Naive thymus-derived CD4-positive, alpha-beta T cell (primary cell): ENCODE measurements around the gene SCYGR6. TPM values are rescaled to one million over a fixed set of nuclear protein-coding genes. Genes with fewer than 3 reads are reported as not detected.

Experiments
- ATAC-seq: fragments of 150-1000 bp; cut with Tn5 transposase; 2 replicates; pipeline ENCODE4 v1.10.0; 2021; ENCODE audit warnings: mild to moderate bottlenecking, moderate library complexity
- CTCF ChIA-PET: fragments of 350-600 bp; sonication (Branson Sonifier 250); formaldehyde crosslinking; loops from one replicate; lab custom pipeline; 2021; ENCODE audit warnings: antibody characterized with exemption; lab: Charles Lee
- POLR2A ChIA-PET: fragments of 350-600 bp; sonication (Branson Sonifier 250); formaldehyde crosslinking; loops from one replicate; lab custom pipeline; 2021; ENCODE audit warnings: antibody characterized with exemption, inconsistent platforms; lab: Charles Lee
- DNase-seq, 9 donors: peaks; one replicate each; pipeline versions ENCODE4 v3.0.0 to v3.0.0-alpha.2; 2020 to 2022; ENCODE audit warnings: mixed read lengths in 1 of 9
- H3K27ac ChIP-seq: one replicate; pipeline ENCODE4 v1.7.0; 2013; ENCODE audit warnings: mild to moderate bottlenecking, low read depth, low read length, moderate library complexity
- H3K27me3 ChIP-seq, 2 donors: one replicate each; pipeline ENCODE4 v1.7.0; 2013; ENCODE audit warnings: low read length in 2 of 2, mild to moderate bottlenecking in 2 of 2, moderate library complexity in 2 of 2; ENCODE audit not compliant: control insufficient read depth in 2 of 2, insufficient read depth in 2 of 2
- H3K36me3 ChIP-seq, 3 experiments: 1 replicate in 2 of 3; 2 replicates in 1 of 3; pipeline ENCODE4 v1.7.0; 2013; ENCODE audit warnings: low read length in 3 of 3, mild to moderate bottlenecking in 3 of 3, moderate library complexity in 1 of 3; ENCODE audit not compliant: insufficient read depth in 3 of 3, control insufficient read depth in 2 of 3
- H3K4me1 ChIP-seq, 2 donors: one replicate each; pipeline ENCODE4 v1.7.0; 2013; ENCODE audit warnings: low read length in 2 of 2, mild to moderate bottlenecking in 2 of 2, moderate library complexity in 1 of 2; ENCODE audit not compliant: control insufficient read depth in 2 of 2, insufficient read depth in 2 of 2
- H3K4me3 ChIP-seq: 2 replicates; pipeline ENCODE4 v1.7.0; 2013; ENCODE audit warnings: mild to moderate bottlenecking, low read length
- H3K9me3 ChIP-seq, 3 experiments: 1 replicate in 2 of 3; 2 replicates in 1 of 3; pipeline ENCODE4 v1.7.0; 2013; ENCODE audit warnings: low read length in 3 of 3; ENCODE audit not compliant: control insufficient read depth in 2 of 3
- H3K27ac Mint-ChIP-seq, 9 donors: one replicate each; pipeline ENCODE4 v1.8.0; 2020 to 2022; ENCODE audit warnings: mixed read lengths in 9 of 9, mild to moderate bottlenecking in 8 of 9, moderate library complexity in 5 of 9, inconsistent platforms in 2 of 9
- H3K27me3 Mint-ChIP-seq, 5 donors: one replicate each; pipeline ENCODE4 v1.8.0; 2021 to 2022; ENCODE audit warnings: mixed read lengths in 5 of 5, mild to moderate bottlenecking in 1 of 5
- H3K36me3 Mint-ChIP-seq, 5 donors: one replicate each; pipeline ENCODE4 v1.8.0; 2020 to 2022; ENCODE audit warnings: mixed read lengths in 5 of 5, mild to moderate bottlenecking in 3 of 5, inconsistent platforms in 1 of 5
- H3K4me1 Mint-ChIP-seq, 7 donors: one replicate each; pipeline ENCODE4 v1.8.0; 2020 to 2022; ENCODE audit warnings: mixed read lengths in 7 of 7, mild to moderate bottlenecking in 3 of 7, inconsistent platforms in 1 of 7
- H3K4me3 Mint-ChIP-seq, 10 donors: one replicate each; pipeline ENCODE4 v1.8.0; 2020 to 2022; ENCODE audit warnings: mild to moderate bottlenecking in 10 of 10, mixed read lengths in 10 of 10, moderate library complexity in 6 of 10, inconsistent platforms in 2 of 10
- H3K9me3 Mint-ChIP-seq, 11 donors: one replicate each; pipeline ENCODE4 v1.8.0; 2020 to 2022; ENCODE audit warnings: mixed read lengths in 11 of 11, mild to moderate bottlenecking in 4 of 11, inconsistent platforms in 1 of 11, moderate library complexity in 1 of 11
- intact Hi-C, 2 donors: fragments of 100-400 bp; cut with micrococcal nuclease; formaldehyde crosslinking; loops; one replicate each; pipeline ENCODE4 v1.15.1; 2023
- polyA plus RNA-seq, 2 donors: library from polyadenylated mRNA; unstranded; fragments of 300-500 nt; fragmentation: Illumina TruSeq; gene quantifications; one replicate each; pipeline ENCODE4 v1.2.3, GENCODE V29; 2021
- total RNA-seq, 6 experiments: library from RNA in 5 of 6; stranded (reverse) in 5 of 6; gene quantifications; 1 replicate in 5 of 6; 2 replicates in 1 of 6; pipeline ENCODE4 v1.2.3 and lab custom pipeline; 2021 to 2026

The SCYGR6 gene
- total RNA-seq, result not detected
- polyA plus RNA-seq, result not detected
- total RNA-seq (lab: John Stamatoyannopoulos, UW), result not detected

- Mint-ChIP-seq H3K9me3 (peaks cover 0 to 2% (median 0%) of the 10 kb centered on the region in 11 donors), H3K4me1 (peaks cover 0 to 2% (median 0%) of the 10 kb centered on the region in 7 donors), H3K27ac (peak within 1 kb of the TSS in 1 of 9 donors; percentile 74), H3K4me3 (no peak within 1 kb of the TSS), H3K36me3 (no peaks in the 10 kb centered on the region), H3K27me3 (peaks cover 0 to 40% (median 29%) of the 10 kb centered on the region in 5 donors)
- Histone ChIP-seq H3K36me3 (no peaks in the 10 kb centered on the region), H3K4me1 (no peaks in the 10 kb centered on the region), H3K4me3 (no peak within 1 kb of the TSS), H3K27me3 (no peaks in the 10 kb centered on the region), H3K9me3 (no peaks in the 10 kb centered on the region), H3K27ac (no peak within 1 kb of the TSS)
- no peak for ATAC-seq
- intact Hi-C loops, result no loop called here
- no peak for DNase-seq
- ChIA-PET CTCF (no interaction called here), POLR2A (no interaction called here)
These were observed at the start of gene SCYGR6 for GRCh38 chr2:227724394-227725039. Gene SCYGR6, minus strand, starts transcription at chr2:227724757. Its CDS starts 0 bp downstream, at chr2:227724757.

GRCh38 chr2:227774011-227774624, 49.6 kb upstream of the SCYGR6 start:
- H3K27me3 Mint-ChIP-seq, result peaks cover 0 to 7% (median 0%) of the 10 kb centered on the region in 5 donors
- CTCF ChIA-PET, result no interaction called here
- POLR2A ChIA-PET, result no interaction called here

GRCh38 chr2:227772932-227773331, 48.4 kb upstream of the SCYGR6 start:
- ChIA-PET POLR2A (no interaction called here), CTCF (no interaction called here)
- no peak overlapping the region for H3K27ac ChIP-seq
- no peaks in the 10 kb centered on the region for H3K4me1 ChIP-seq
- Mint-ChIP-seq H3K4me1 (peaks cover 0 to 1% (median 0%) of the 10 kb centered on the region in 7 donors), H3K9me3 (no peaks in the 10 kb centered on the region), H3K36me3 (no peaks in the 10 kb centered on the region), H3K27ac (no peak overlapping the region), H3K27me3 (no peaks in the 10 kb centered on the region), H3K4me3 (no peak overlapping the region)
- intact Hi-C loops, result no loop called here
- ATAC-seq, result no peak
- no peaks in the 10 kb centered on the region for H3K36me3 ChIP-seq
- H3K27me3 ChIP-seq, result no peaks in the 10 kb centered on the region
- no peak overlapping the region for H3K4me3 ChIP-seq
- H3K9me3 ChIP-seq, result no peaks in the 10 kb centered on the region
- DNase-seq, result no peak

More at GRCh38 chr2:227774011-227774624, 49.6 kb upstream of the SCYGR6 start:
- ATAC-seq, result no peak
- intact Hi-C loops, result no loop called here
- Mint-ChIP-seq H3K36me3 (no peaks in the 10 kb centered on the region), H3K4me3 (no peak overlapping the region), H3K9me3 (no peaks in the 10 kb centered on the region), H3K27ac (no peak overlapping the region), H3K4me1 (peaks cover 0 to 1% (median 0%) of the 10 kb centered on the region in 7 donors)
- DNase-seq, result no peak
- H3K27me3 ChIP-seq, result no peaks in the 10 kb centered on the region
- no peaks in the 10 kb centered on the region for H3K36me3 ChIP-seq
- H3K4me3 ChIP-seq, result no peak overlapping the region
- H3K27ac ChIP-seq, result no peak overlapping the region
- no peaks in the 10 kb centered on the region for H3K9me3 ChIP-seq
- H3K4me1 ChIP-seq, result no peaks in the 10 kb centered on the region

- no peaks in the 10 kb centered on the region for H3K4me1 ChIP-seq
- Mint-ChIP-seq H3K36me3 (no peaks in the 10 kb centered on the region), H3K9me3 (no peaks in the 10 kb centered on the region), H3K27me3 (no peaks in the 10 kb centered on the region), H3K4me1 (peaks cover 0 to 1% (median 0%) of the 10 kb centered on the region in 7 donors), H3K27ac (no peak overlapping the region), H3K4me3 (no peak overlapping the region)
- POLR2A ChIA-PET, result no interaction called here
- no peaks in the 10 kb centered on the region for H3K9me3 ChIP-seq
- DNase-seq, result no peak
- intact Hi-C loops, result no loop called here
- H3K4me3 ChIP-seq, result no peak overlapping the region
- no peak overlapping the region for H3K27ac ChIP-seq
- ATAC-seq, result no peak
- no peaks in the 10 kb centered on the region for H3K27me3 ChIP-seq
- H3K36me3 ChIP-seq, result no peaks in the 10 kb centered on the region
- CTCF ChIA-PET, result no interaction called here
These were observed 47.7 kb upstream of the SCYGR6 start for GRCh38 chr2:227772197-227772661.

- H3K9me3 ChIP-seq, result no peaks in the 10 kb centered on the region
- H3K4me3 Mint-ChIP-seq, result no peak overlapping the region
- no peak for DNase-seq
- H3K9me3 Mint-ChIP-seq, result no peaks in the 10 kb centered on the region
- intact Hi-C loops, result loop anchor here (2.0 to 5.0 kb wide), 5 partner anchors 287 to 1881 kb away; partner anchors contain the start of gene AGFG1 (in 1 of the 2)
- ChIA-PET CTCF (no interaction called here), POLR2A (no interaction called here)
- peaks cover 0 to 3% (median 0%) of the 10 kb centered on the region in 7 donors for H3K4me1 Mint-ChIP-seq
- no peaks in the 10 kb centered on the region for H3K27me3 ChIP-seq
- no peaks in the 10 kb centered on the region for H3K36me3 Mint-ChIP-seq
- peaks cover 0 to 5% (median 4%) of the 10 kb centered on the region in 5 donors for H3K27me3 Mint-ChIP-seq
- no peak overlapping the region for H3K4me3 ChIP-seq
- H3K27ac ChIP-seq, result no peak overlapping the region
- H3K36me3 ChIP-seq, result no peaks in the 10 kb centered on the region
- ATAC-seq, result no peak
- H3K4me1 ChIP-seq, result no peaks in the 10 kb centered on the region
- no peak overlapping the region for H3K27ac Mint-ChIP-seq
These were observed 43.3 kb upstream of the SCYGR6 start for GRCh38 chr2:227767830-227768229.

- ATAC-seq (peak; percentile 84), DNase-seq (peak; percentile 13 to 60 (median 45))
- no peak overlapping the region for H3K4me3 Mint-ChIP-seq
- Histone ChIP-seq H3K4me1 (no peaks in the 10 kb centered on the region), H3K27me3 (no peaks in the 10 kb centered on the region), H3K27ac (no peak overlapping the region), H3K9me3 (no peaks in the 10 kb centered on the region), H3K4me3 (no peak overlapping the region), H3K36me3 (no peaks in the 10 kb centered on the region)
- intact Hi-C loops, result loop anchor here (1.0 to 5.0 kb wide), 7 partner anchors 108 to 1879 kb away; partner anchors contain the start of gene AGFG1 (in 1 of the 2)
- H3K36me3 Mint-ChIP-seq, result no peaks in the 10 kb centered on the region
- H3K27ac Mint-ChIP-seq, result no peak overlapping the region
- ChIA-PET POLR2A (no interaction called here), CTCF (interaction anchor here (0.7 to 1.2 kb wide), 7 partner anchors 90 to 1792 kb away, joined by 3 to 5 read pairs (median 4); no protein-coding TSS in a partner anchor)
- H3K4me1 Mint-ChIP-seq, result peaks cover 0 to 3% (median 0%) of the 10 kb centered on the region in 7 donors
- no peaks in the 10 kb centered on the region for H3K9me3 Mint-ChIP-seq
- peaks cover 0 to 5% (median 4%) of the 10 kb centered on the region in 5 donors for H3K27me3 Mint-ChIP-seq
These were observed 41.9 kb upstream of the SCYGR6 start for GRCh38 chr2:227766373-227766883.
